ENCODE data around the gene POLN.
A peak's percentile ranks its signal among the peaks of the same experiment; 100 is the strongest.

POLN gene

GRCh38 chr4:2059046-2059725 is 182.7 kb downstream of the POLN start, which contains the start of gene NAT8L:
NAT8L (plus strand) TSS chr4:2059327; CDS start chr4:2059512, 185 bp downstream.
- Histone ChIP-seq H3K4me3 (ENCODE audit: low read length in 2 of 2) (peak within 1 kb of the TSS in 1 of 2 donors; percentile 49), H3K4me1 (ENCODE audit: control insufficient read depth, insufficient read depth, low read length) (peaks cover 7% of the 10 kb centered on the region), H3K27me3 (ENCODE audit: control insufficient read depth in 1 of 2, insufficient read depth in 2 of 2, low read length in 2 of 2) (peaks cover 13 to 29% of the 10 kb centered on the region in 2 donors), H3K9me3 (ENCODE audit: control insufficient read depth in 2 of 2, low read length in 2 of 2) (no peaks in the 10 kb centered on the region), H3K36me3 (ENCODE audit: control insufficient read depth in 2 of 2, insufficient read depth in 2 of 2, low read length in 2 of 2) (no peaks in the 10 kb centered on the region), H3K9ac (ENCODE audit: low read length in 2 of 2) (no peak within 1 kb of the TSS), H3K27ac (ENCODE audit: low read length) (no peak within 1 kb of the TSS)

GRCh38 chr4:2058264-2059045 is 183.5 kb downstream of the POLN start:
- Histone ChIP-seq H3K27me3 (ENCODE audit: control insufficient read depth in 1 of 2, insufficient read depth in 2 of 2, low read length in 2 of 2) (peaks cover 15 to 29% of the 10 kb centered on the region in 2 donors), H3K4me3 (ENCODE audit: low read length in 2 of 2) (peak overlapping the region in 1 of 2 donors; percentile 49), H3K36me3 (ENCODE audit: control insufficient read depth in 2 of 2, insufficient read depth in 2 of 2, low read length in 2 of 2) (no peaks in the 10 kb centered on the region), H3K9me3 (ENCODE audit: control insufficient read depth in 2 of 2, low read length in 2 of 2) (no peaks in the 10 kb centered on the region), H3K4me1 (ENCODE audit: control insufficient read depth, insufficient read depth, low read length) (peaks cover 7% of the 10 kb centered on the region), H3K27ac (ENCODE audit: low read length) (no peak overlapping the region), H3K9ac (ENCODE audit: low read length in 2 of 2) (no peak overlapping the region)

- H3K36me3 ChIP-seq (ENCODE audit: control insufficient read depth in 2 of 2, insufficient read depth in 2 of 2, low read length in 2 of 2): no peaks in the 10 kb centered on the region
- peaks cover 15 to 32% of the 10 kb centered on the region in 2 donors for H3K27me3 ChIP-seq (ENCODE audit: control insufficient read depth in 1 of 2, insufficient read depth in 2 of 2, low read length in 2 of 2)
- H3K4me3 ChIP-seq (ENCODE audit: low read length in 2 of 2): no peak overlapping the region
- H3K4me1 ChIP-seq (ENCODE audit: control insufficient read depth, insufficient read depth, low read length): peaks cover 7% of the 10 kb centered on the region
- H3K27ac ChIP-seq (ENCODE audit: low read length): no peak overlapping the region
- no peaks in the 10 kb centered on the region for H3K9me3 ChIP-seq (ENCODE audit: control insufficient read depth in 2 of 2, low read length in 2 of 2)
- H3K9ac ChIP-seq (ENCODE audit: low read length in 2 of 2): no peak overlapping the region
These were observed 184.4 kb downstream of the POLN start for GRCh38 chr4:2057382-2058065.

- Histone ChIP-seq H3K9ac (ENCODE audit: low read length in 2 of 2) (no peak overlapping the region), H3K27ac (ENCODE audit: low read length) (no peak overlapping the region), H3K4me3 (ENCODE audit: low read length in 2 of 2) (no peak overlapping the region), H3K27me3 (ENCODE audit: control insufficient read depth in 1 of 2, insufficient read depth in 2 of 2, low read length in 2 of 2) (peaks cover 16 to 22% of the 10 kb centered on the region in 2 donors), H3K36me3 (ENCODE audit: control insufficient read depth in 2 of 2, insufficient read depth in 2 of 2, low read length in 2 of 2) (no peaks in the 10 kb centered on the region), H3K9me3 (ENCODE audit: control insufficient read depth in 2 of 2, low read length in 2 of 2) (no peaks in the 10 kb centered on the region), H3K4me1 (ENCODE audit: control insufficient read depth, insufficient read depth, low read length) (peaks cover 5% of the 10 kb centered on the region)
These were observed 187.7 kb downstream of the POLN start for GRCh38 chr4:2054217-2054616.

GRCh38 chr4:2051086-2051485 is 190.8 kb downstream of the POLN start:
- H3K27me3 ChIP-seq (ENCODE audit: control insufficient read depth in 1 of 2, insufficient read depth in 2 of 2, low read length in 2 of 2): peaks cover 14 to 16% of the 10 kb centered on the region in 2 donors
- no peaks in the 10 kb centered on the region for H3K9me3 ChIP-seq (ENCODE audit: control insufficient read depth in 2 of 2, low read length in 2 of 2)
- H3K36me3 ChIP-seq (ENCODE audit: control insufficient read depth in 2 of 2, insufficient read depth in 2 of 2, low read length in 2 of 2): no peaks in the 10 kb centered on the region
- no peaks in the 10 kb centered on the region for H3K4me1 ChIP-seq (ENCODE audit: control insufficient read depth, insufficient read depth, low read length)
- no peak overlapping the region for H3K9ac ChIP-seq (ENCODE audit: low read length in 2 of 2)
- no peak overlapping the region for H3K4me3 ChIP-seq (ENCODE audit: low read length in 2 of 2)
- H3K27ac ChIP-seq (ENCODE audit: low read length): no peak overlapping the region

GRCh38 chr4:2049811-2050210 is 192.1 kb downstream of the POLN start:
- Histone ChIP-seq H3K27ac (ENCODE audit: low read length) (no peak overlapping the region), H3K4me1 (ENCODE audit: control insufficient read depth, insufficient read depth, low read length) (no peaks in the 10 kb centered on the region), H3K27me3 (ENCODE audit: control insufficient read depth in 1 of 2, insufficient read depth in 2 of 2, low read length in 2 of 2) (peaks cover 16 to 20% of the 10 kb centered on the region in 2 donors), H3K9me3 (ENCODE audit: control insufficient read depth in 2 of 2, low read length in 2 of 2) (no peaks in the 10 kb centered on the region), H3K9ac (ENCODE audit: low read length in 2 of 2) (no peak overlapping the region), H3K36me3 (ENCODE audit: control insufficient read depth in 2 of 2, insufficient read depth in 2 of 2, low read length in 2 of 2) (no peaks in the 10 kb centered on the region), H3K4me3 (ENCODE audit: low read length in 2 of 2) (no peak overlapping the region)

GRCh38 chr4:2049381-2049780 is 192.5 kb downstream of the POLN start:
- Histone ChIP-seq H3K4me1 (ENCODE audit: control insufficient read depth, insufficient read depth, low read length) (no peaks in the 10 kb centered on the region), H3K27me3 (ENCODE audit: control insufficient read depth in 1 of 2, insufficient read depth in 2 of 2, low read length in 2 of 2) (peaks cover 18 to 23% of the 10 kb centered on the region in 2 donors), H3K27ac (ENCODE audit: low read length) (no peak overlapping the region), H3K9me3 (ENCODE audit: control insufficient read depth in 2 of 2, low read length in 2 of 2) (no peaks in the 10 kb centered on the region), H3K36me3 (ENCODE audit: control insufficient read depth in 2 of 2, insufficient read depth in 2 of 2, low read length in 2 of 2) (no peaks in the 10 kb centered on the region), H3K9ac (ENCODE audit: low read length in 2 of 2) (no peak overlapping the region), H3K4me3 (ENCODE audit: low read length in 2 of 2) (no peak overlapping the region)

- H3K27me3 ChIP-seq (ENCODE audit: control insufficient read depth in 1 of 2, insufficient read depth in 2 of 2, low read length in 2 of 2): peaks cover 18 to 26% of the 10 kb centered on the region in 2 donors
- H3K4me1 ChIP-seq (ENCODE audit: control insufficient read depth, insufficient read depth, low read length): no peaks in the 10 kb centered on the region
These were observed 193.1 kb downstream of the POLN start for GRCh38 chr4:2048831-2049230.

GRCh38 chr4:2047781-2048581 is 193.9 kb downstream of the POLN start:
- Histone ChIP-seq H3K27ac (ENCODE audit: low read length) (no peak overlapping the region), H3K9me3 (ENCODE audit: control insufficient read depth in 2 of 2, low read length in 2 of 2) (no peaks in the 10 kb centered on the region), H3K4me3 (ENCODE audit: low read length in 2 of 2) (no peak overlapping the region), H3K27me3 (ENCODE audit: control insufficient read depth in 1 of 2, insufficient read depth in 2 of 2, low read length in 2 of 2) (peaks cover 23 to 28% of the 10 kb centered on the region in 2 donors), H3K4me1 (ENCODE audit: control insufficient read depth, insufficient read depth, low read length) (no peaks in the 10 kb centered on the region), H3K9ac (ENCODE audit: low read length in 2 of 2) (no peak overlapping the region), H3K36me3 (ENCODE audit: control insufficient read depth in 2 of 2, insufficient read depth in 2 of 2, low read length in 2 of 2) (no peaks in the 10 kb centered on the region)

More at GRCh38 chr4:2048831-2049230, 193.1 kb downstream of the POLN start:
- H3K4me3 ChIP-seq (ENCODE audit: low read length in 2 of 2): no peak overlapping the region
- H3K36me3 ChIP-seq (ENCODE audit: control insufficient read depth in 2 of 2, insufficient read depth in 2 of 2, low read length in 2 of 2): no peaks in the 10 kb centered on the region
- no peaks in the 10 kb centered on the region for H3K9me3 ChIP-seq (ENCODE audit: control insufficient read depth in 2 of 2, low read length in 2 of 2)
- H3K27ac ChIP-seq (ENCODE audit: low read length): no peak overlapping the region
- H3K9ac ChIP-seq (ENCODE audit: low read length in 2 of 2): no peak overlapping the region

- H3K9ac ChIP-seq (ENCODE audit: low read length in 2 of 2): no peak overlapping the region
- H3K36me3 ChIP-seq (ENCODE audit: control insufficient read depth in 2 of 2, insufficient read depth in 2 of 2, low read length in 2 of 2): no peaks in the 10 kb centered on the region
- no peaks in the 10 kb centered on the region for H3K4me1 ChIP-seq (ENCODE audit: control insufficient read depth, insufficient read depth, low read length)
- H3K27me3 ChIP-seq (ENCODE audit: control insufficient read depth in 1 of 2, insufficient read depth in 2 of 2, low read length in 2 of 2): peaks cover 21 to 33% of the 10 kb centered on the region in 2 donors
- no peak overlapping the region for H3K27ac ChIP-seq (ENCODE audit: low read length)
- no peaks in the 10 kb centered on the region for H3K9me3 ChIP-seq (ENCODE audit: control insufficient read depth in 2 of 2, low read length in 2 of 2)
- no peak overlapping the region for H3K4me3 ChIP-seq (ENCODE audit: low read length in 2 of 2)
These were observed 194.8 kb downstream of the POLN start for GRCh38 chr4:2047031-2047660.
